ENCODE data around the gene PAQR5. TPM values are rescaled to one million over a fixed set of nuclear protein-coding genes. Genes with fewer than 3 reads are reported as not detected.

Gene PAQR5
- total and polyA plus RNA-seq, 9 of the 15 experiments (the other 6 are each of a cell fraction or from before 2014, with no cell fraction given): 0.04 to 0.08 TPM; not detected in 7

GRCh38 chr15:69412274-69412673, 113.6 kb downstream of the PAQR5 start:
- no peak for ATAC-seq
- peaks cover 32% of the 10 kb centered on the region for H3K79me2 ChIP-seq (ENCODE audit: control insufficient read depth, insufficient read depth, low read length)
- peaks cover 0 to 9% of the 10 kb centered on the region in 2 experiments; a peak in 2 of 5 replicates for H3K4me1 ChIP-seq (replicated peaks in 1 of 2; ENCODE audit: control insufficient read depth in 2 of 2, insufficient read depth in 2 of 2, low read length in 2 of 2)
- in situ Hi-C loops (cut with MboI): no loop called here
- no peak overlapping the region for H3K4me2 ChIP-seq (ENCODE audit: insufficient read depth, low read length)
- no TSS peak for BruUV-seq (replicated peaks)
- no peaks in the 10 kb centered on the region for H3K9me3 ChIP-seq (replicated peaks; ENCODE audit: control insufficient read depth, insufficient read depth, low read depth, low read length)
- intact Hi-C loops (cut with micrococcal nuclease): no loop called here
- H3K9ac ChIP-seq (ENCODE audit: insufficient read depth in 1 of 2, low read depth in 2 of 2, low read length in 2 of 2): no peak overlapping the region
- ChIA-PET CTCF (ENCODE audit: low intra/inter-chr PET ratio) (no interaction called here), POLR2A (interaction anchor here (1.6 to 2.1 kb wide), 3 partner anchors 12 to 40 kb away, joined by 5 to 10 read pairs (median 6); partner anchors contain the start of gene RPLP1)
- no peaks in the 10 kb centered on the region for H3K27me3 ChIP-seq (ENCODE audit: control insufficient read depth in 2 of 2, insufficient read depth in 2 of 2, low read length in 2 of 2)
- H2AFZ ChIP-seq (ENCODE audit: low read depth, low read length): no peak overlapping the region
- no peak overlapping the region for H3K4me3 ChIP-seq
- H4K20me1 ChIP-seq (replicated peaks; ENCODE audit: control insufficient read depth, insufficient read depth, low read length): no peaks in the 10 kb centered on the region
- H3K9me1 ChIP-seq (ENCODE audit: control insufficient read depth, insufficient read depth, low read length): no peaks in the 10 kb centered on the region
- no peak for FAIRE-seq
- peaks cover 10% of the 10 kb centered on the region for H3K36me3 ChIP-seq (ENCODE audit: control insufficient read depth, insufficient read depth, low read length)
- DNase-seq (ENCODE audit: extremely low read depth in 1 of 4, low spot score in 3 of 4): no peak
- no peak overlapping the region for H3K27ac ChIP-seq (ENCODE audit: extremely low read depth, low read depth, low read length)
- TF ChIP-seq, protein P1, sequence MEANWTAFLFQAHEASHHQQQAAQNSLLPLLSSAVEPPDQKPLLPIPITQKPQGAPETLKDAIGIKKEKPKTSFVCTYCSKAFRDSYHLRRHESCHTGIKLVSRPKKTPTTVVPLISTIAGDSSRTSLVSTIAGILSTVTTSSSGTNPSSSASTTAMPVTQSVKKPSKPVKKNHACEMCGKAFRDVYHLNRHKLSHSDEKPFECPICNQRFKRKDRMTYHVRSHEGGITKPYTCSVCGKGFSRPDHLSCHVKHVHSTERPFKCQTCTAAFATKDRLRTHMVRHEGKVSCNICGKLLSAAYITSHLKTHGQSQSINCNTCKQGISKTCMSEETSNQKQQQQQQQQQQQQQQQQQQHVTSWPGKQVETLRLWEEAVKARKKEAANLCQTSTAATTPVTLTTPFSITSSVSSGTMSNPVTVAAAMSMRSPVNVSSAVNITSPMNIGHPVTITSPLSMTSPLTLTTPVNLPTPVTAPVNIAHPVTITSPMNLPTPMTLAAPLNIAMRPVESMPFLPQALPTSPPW (CRISPR knock-in tag; IDR thresholded peaks at IDR 0.05): no peak
- TF ChIP-seq HOXB6 (CRISPR knock-in tag; IDR thresholded peaks at IDR 0.05; ENCODE audit: borderline replicate concordance) (no peak), MEIS2 (IDR thresholded peaks at IDR 0.05; ENCODE audit: partially characterized antibody) (peak; percentile 26), GABPA (tag; conservative IDR thresholded peaks at IDR 0.05; ENCODE audit: low read depth) (no peak), ZNF212 (CRISPR knock-in tag; IDR thresholded peaks at IDR 0.05) (no peak), ETS2 (tag; IDR thresholded peaks at IDR 0.05; ENCODE audit: borderline replicate concordance, poor library complexity, severe bottlenecking) (no peak), MYC (IDR thresholded peaks at IDR 0.05; ENCODE audit: low read depth, low read length) (no peak), MYC (CRISPR knock-in tag; IDR thresholded peaks at IDR 0.05; ENCODE audit: borderline replicate concordance, low read depth) (no peak), TFAP4 (CRISPR knock-in tag; IDR thresholded peaks at IDR 0.05; ENCODE audit: borderline replicate concordance) (no peak), ATF2 (CRISPR knock-in tag; IDR thresholded peaks at IDR 0.05) (no peak), MAFG (tag; conservative IDR thresholded peaks at IDR 0.05) (peak; percentile 60), CREB3 (tag; conservative IDR thresholded peaks at IDR 0.05; ENCODE audit: low read depth) (no peak), ZNF561 (CRISPR knock-in tag; conservative IDR thresholded peaks at IDR 0.05) (no peak), LCOR (CRISPR knock-in tag; IDR thresholded peaks at IDR 0.05) (no peak), KDM4B (IDR thresholded peaks at IDR 0.05; ENCODE audit: borderline replicate concordance in 2 of 2, low read depth in 1 of 2) (no peak), SPI1 (IDR thresholded peaks at IDR 0.05; ENCODE audit: borderline replicate concordance, low read depth, low read length) (no peak), ETV1 (tag; conservative IDR thresholded peaks at IDR 0.05; ENCODE audit: low read depth) (no peak)
